HepG2 (cell line): ENCODE measurements around the gene BBC3. TPM values are rescaled to one million over a fixed set of nuclear protein-coding genes. Genes with fewer than 3 reads are reported as not detected.

ENCODE experiments used
- ATF4 ChIP-seq, 2 experiments: fragments of 450-650 bp in 1 of 2; sonication (generic) in 1 of 2; formaldehyde crosslinking; IDR thresholded peaks; 2 replicates each; pipeline versions ENCODE4 v1.5.0 to v1.8.0; 2020 to 2022; ENCODE audit warnings: mild to moderate bottlenecking in 1 of 2, missing genetic modification reagents in 1 of 2
- ERF ChIP-seq: IDR thresholded peaks from 2 replicates; pipeline ENCODE4 v1.6.1; 2018; ENCODE audit warnings: missing biosample characterization, missing genetic modification reagents
- HOMEZ ChIP-seq: IDR thresholded peaks from 2 replicates; pipeline ENCODE4 v1.6.1; 2016; ENCODE audit warnings: low read depth
- MED13 ChIP-seq: sonication (generic); formaldehyde crosslinking; IDR thresholded peaks from 2 replicates; pipeline ENCODE4 v1.5.0; 2020; ENCODE audit warnings: missing genetic modification reagents
- NRL ChIP-seq: sonication (generic); formaldehyde crosslinking; IDR thresholded peaks from 2 replicates; pipeline ENCODE4 v1.5.0; 2020; ENCODE audit warnings: missing genetic modification reagents, mild to moderate bottlenecking, moderate library complexity, borderline replicate concordance
- ONECUT2 ChIP-seq: sonication (generic); formaldehyde crosslinking; IDR thresholded peaks from 2 replicates; pipeline ENCODE4 v1.4.0; 2020; ENCODE audit warnings: missing genetic modification reagents
- SKIL ChIP-seq: sonication (generic); formaldehyde crosslinking; IDR thresholded peaks from 2 replicates; pipeline ENCODE4 v1.8.0; 2022; ENCODE audit warnings: missing genetic modification reagents, mild to moderate bottlenecking, moderate library complexity, borderline replicate concordance
- SOX5 ChIP-seq: IDR thresholded peaks from 2 replicates; pipeline ENCODE4 v1.6.1; 2016; ENCODE audit warnings: borderline replicate concordance
- SP140L ChIP-seq: sonication (generic); formaldehyde crosslinking; IDR thresholded peaks from 2 replicates; pipeline ENCODE4 v1.4.0; 2020; ENCODE audit warnings: missing genetic modification reagents, borderline replicate concordance
- SPEN ChIP-seq: sonication (generic); formaldehyde crosslinking; IDR thresholded peaks from 2 replicates; pipeline ENCODE4 v1.5.1; 2020; ENCODE audit warnings: low read depth, mild to moderate bottlenecking, missing genetic modification reagents
- ZBTB37 ChIP-seq: sonication (generic); formaldehyde crosslinking; IDR thresholded peaks from 2 replicates; pipeline ENCODE4 v1.4.0; 2020; ENCODE audit warnings: mild to moderate bottlenecking, missing genetic modification reagents
- ZFP41 ChIP-seq: sonication (generic); formaldehyde crosslinking; IDR thresholded peaks from 2 replicates; pipeline ENCODE4 v1.4.0; 2020; ENCODE audit warnings: mild to moderate bottlenecking, missing genetic modification reagents, borderline replicate concordance
- ZNF160 ChIP-seq: sonication (generic); formaldehyde crosslinking; IDR thresholded peaks from 2 replicates; pipeline ENCODE4 v1.8.0; 2022; ENCODE audit warnings: mild to moderate bottlenecking, inconsistent platforms, missing genetic modification reagents
- ZNF281 ChIP-seq: sonication (generic); formaldehyde crosslinking; IDR thresholded peaks from 2 replicates; pipeline ENCODE4 v1.4.0; 2020; ENCODE audit warnings: missing genetic modification reagents, borderline replicate concordance
- ZNF292 ChIP-seq: sonication (generic); formaldehyde crosslinking; IDR thresholded peaks from 2 replicates; pipeline ENCODE4 v1.8.1; 2022; ENCODE audit warnings: mild to moderate bottlenecking, low read depth, missing genetic modification reagents, borderline replicate concordance
- ZNF333 ChIP-seq: sonication (generic); formaldehyde crosslinking; IDR thresholded peaks from 2 replicates; pipeline ENCODE4 v1.4.0; 2020; ENCODE audit warnings: mild to moderate bottlenecking, missing genetic modification reagents, borderline replicate concordance
- ZNF674 ChIP-seq: sonication (generic); formaldehyde crosslinking; IDR thresholded peaks from 2 replicates; pipeline ENCODE4 v1.5.0; 2020; ENCODE audit warnings: low read depth, mild to moderate bottlenecking, missing genetic modification reagents
- ZNF841 ChIP-seq: sonication (generic); formaldehyde crosslinking; IDR thresholded peaks from 2 replicates; pipeline ENCODE4 v1.8.1; 2023; ENCODE audit warnings: missing genetic modification reagents, borderline replicate concordance
- ZSCAN31 ChIP-seq: sonication (generic); formaldehyde crosslinking; IDR thresholded peaks from 2 replicates; pipeline ENCODE4 v1.5.0; 2020; ENCODE audit warnings: low read depth, mild to moderate bottlenecking, missing genetic modification reagents
- polyA plus RNA-seq, 8 experiments: library from polyadenylated mRNA; depleted of rRNA in 3 of 8; stranded (reverse) in 7 of 8; unstranded in 1 of 8; fragments of >200 nt; fragmentation: Illumina TruSeq in 4 of 8; extraction: Trizol in 4 of 8; gene quantifications; 2 replicates each; pipeline versions ENCODE4 v1.2.1 to v1.2.3, GENCODE V29; 2011 to 2016; ENCODE audit warnings: low read depth in 4 of 8, missing spikeins in 1 of 8, mixed read lengths in 1 of 8; ENCODE audit not compliant: insufficient read depth in 1 of 8
- total RNA-seq, 5 experiments: library from RNA; depleted of rRNA; stranded (reverse); fragments of >200 nt; fragmentation: Illumina TruSeq; extraction: Trizol; gene quantifications; 2 replicates each; pipeline ENCODE4 v1.2.3, GENCODE V29; 2016; ENCODE audit warnings: low read depth in 1 of 5

Gene BBC3
- total and polyA plus RNA-seq, 2 of the 13 experiments (the other 11 are each of a cell fraction or from before 2014, with no cell fraction given), result 6.1 to 8.8 TPM

GRCh38 chr19:47273313-47274070 lies 42.5 kb upstream of the BBC3 start (continued):
- TF ChIP-seq SKIL (peak; percentile 41; the same call in 1 of the 2 replicates), MED13 (0 out of 2 replicates have a peak, but pooled peaks have one; percentile 49), ZNF160 (0 out of 2 replicates have a peak, but pooled peaks have one; percentile 64), SP140L (CRISPR knock-in tag) (no peak), ZFP41 (no peak), ZNF333 (no peak; the same call in 1 of the 2 replicates), HOMEZ (CRISPR knock-in tag) (0 out of 2 replicates have a peak, but pooled peaks have one; percentile 13), ZNF292 (CRISPR knock-in tag) (no peak), ZSCAN31 (no peak), ZBTB37 (CRISPR knock-in tag) (no peak), SPEN (CRISPR knock-in tag) (peak; percentile 60; the same call in 1 of the 2 replicates), ZNF281 (CRISPR knock-in tag) (peak; percentile 14; the same call in 1 of the 2 replicates), ATF4 (CRISPR knock-in tag; IDR thresholded peaks at IDR 0.05) (peak in 1 of 2 experiments; percentile 42; a peak in 1 of 4 replicates), ONECUT2 (CRISPR knock-in tag) (no peak), SOX5 (CRISPR knock-in tag) (no peak), NRL (no peak; the same call in 1 of the 2 replicates), ERF (CRISPR knock-in tag) (peak; percentile 46; the same call in 1 of the 2 replicates), ZNF841 (CRISPR knock-in tag) (no peak), ZNF674 (CRISPR knock-in tag) (peak; percentile 77; the same call in 1 of the 2 replicates)
